Pancreas (tissue), 10 donors: ENCODE data around the gene TIMM22. TPM values are rescaled to one million over a fixed set of nuclear protein-coding genes. Genes with fewer than 3 reads are reported as not detected.

ENCODE experiments used
- ATAC-seq, 4 donors: fragments of 200-7000 bp; cut with Tn5 transposase; one replicate each; pipeline versions ENCODE4 v1.8.0 to v1.9.1; 2020; ENCODE audit warnings: mild to moderate bottlenecking in 4 of 4, moderate library complexity in 4 of 4
- DNase-seq, 6 donors: peaks; one replicate each; pipeline ENCODE4 v3.0.0-alpha.2; 2020
- FAIRE-seq: peaks from 2 replicates; lab custom pipeline; 2012; peaks lifted over from hg19 to GRCh38; lab: Jason Lieb, UNC
- H3K27ac ChIP-seq, 4 donors: fragments of 200-600 bp; sonication (generic); 1 replicate in 3 of 4; 2 replicates in 1 of 4; pipeline versions ENCODE4 v1.5.0 to v1.8.0; 2020
- H3K27me3 ChIP-seq, 4 donors: fragments of 200-600 bp; one replicate each; pipeline ENCODE4 v1.8.0; 2021
- H3K36me3 ChIP-seq, 3 donors: fragments of 200-600 bp; sonication (generic) in 1 of 3; one replicate each; pipeline versions ENCODE4 v1.5.0 to v1.8.0; 2020 to 2021
- H3K4me1 ChIP-seq, 3 donors: fragments of 200-600 bp; one replicate each; pipeline ENCODE4 v1.8.0; 2021
- H3K4me3 ChIP-seq, 4 donors: fragments of 200-600 bp; sonication (generic) in 2 of 4; one replicate each; pipeline versions ENCODE4 v1.5.0 to v1.8.0; 2020 to 2021
- H3K9me3 ChIP-seq, 4 donors: fragments of 200-600 bp; one replicate each; pipeline ENCODE4 v1.8.0; 2021
- WGBS, 2 donors: extraction: QIAGEN DNeasy Blood & Tissue Kit; methylation state at CpG; one replicate each; pipeline ENCODE4 v1.1.7; 2013; 5-methylcytosine and 5-hydroxymethylcytosine counted together
- intact Hi-C, 3 donors: fragments of 100-400 bp; cut with DNase I; formaldehyde crosslinking; loops; one replicate each; pipeline versions ENCODE4 v1.11.1 to v1.14.2; 2022
- polyA plus RNA-seq, 2 donors: library from polyadenylated mRNA; stranded (reverse); fragments of 200-250 nt; gene quantifications; one replicate each; pipeline ENCODE4 v1.2.3, GENCODE V29; 2013
- total RNA-seq, 6 donors: library from RNA; stranded (reverse); fragmentation: NEBNext Ultra II Directional in 4 of 6; extraction: Animal tissue kit (Norgen Biotek cat#: 25700) in 4 of 6; gene quantifications; one replicate each; pipeline versions ENCODE4 v1.2.1 to v1.2.4, GENCODE V29; 2021 to 2023
- TF ChIP-seq, protein P1 (sequence below), 4 donors: fragments of 200-600 bp; sonication (generic) in 3 of 4; IDR thresholded peaks; one replicate each; pipeline versions ENCODE4 v1.5.0 to v1.8.0; 2021; ENCODE audit warnings: antibody characterized with exemption in 4 of 4
- donor health status: healthy with polysubstance abuse.
- donor health status: DM: no; HTN: no; CAD: no; lungs with moderate emphysema.
- donor health status: DM: no; HTN: no; CAD: no.
- donor health status: control.
- donor health status: control.
- donor health status: Bipolar disorder and iron deficiency.
- donor health status: DM: yes; HTN: yes; CAD: no.
- donor health status: DM: no; HTN: no; CAD: no.
- donor health status: DM: no; HTN: no; CAD: no.
- donor health status: DM: yes; HTN: yes; CAD: no.

TIMM22 gene
- total and polyA plus RNA-seq, 8 donors, result 3.1 to 6.5 (median 4.6) TPM

DNA sequence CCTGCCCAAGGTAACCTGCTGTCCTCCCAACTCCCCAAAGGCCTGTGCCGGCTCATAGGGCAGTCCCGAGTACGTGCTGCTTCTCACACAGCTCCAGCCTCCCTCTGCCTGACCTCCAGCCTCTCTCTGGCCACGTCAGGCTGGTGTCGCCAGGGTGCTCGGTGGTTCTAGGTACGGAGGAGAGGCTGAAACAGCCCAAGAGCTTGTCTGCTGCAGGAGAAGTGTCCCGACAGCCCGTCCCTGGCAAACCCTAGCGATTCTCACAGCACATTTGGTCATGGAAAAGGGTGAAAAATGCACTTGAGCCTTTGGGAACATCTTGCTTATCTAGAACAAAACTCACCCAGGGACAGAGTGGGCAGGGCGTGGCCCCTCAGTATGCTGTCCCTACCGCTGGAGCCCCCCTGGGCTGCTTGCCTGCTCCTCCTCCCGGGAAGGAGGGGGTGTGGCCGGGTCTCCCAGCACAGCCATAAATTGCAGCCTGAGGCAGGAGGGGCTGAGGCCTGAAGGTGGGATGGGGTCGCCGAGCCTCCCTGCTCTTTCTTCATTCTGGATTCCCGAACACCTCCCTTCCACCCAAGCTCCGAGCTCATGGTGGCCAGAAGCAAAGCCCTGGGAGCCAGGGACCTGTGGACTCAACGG, 40.4 kb downstream of the TIMM22 start:
- Histone ChIP-seq H3K4me3 (no peak overlapping the region), H3K27me3 (no peaks in the 10 kb centered on the region), H3K27ac (no peak overlapping the region), H3K9me3 (no peaks in the 10 kb centered on the region), H3K4me1 (no peaks in the 10 kb centered on the region), H3K36me3 (no peaks in the 10 kb centered on the region)
- WGBS, 2 donors, result 69 to 86% methylated on average over 17 to 19 of the region's 19 CpGs
- ATAC-seq (no peak), DNase-seq (no peak), FAIRE-seq (no peak)
- intact Hi-C loops, result no loop called here
- TF ChIP-seq, protein P1, sequence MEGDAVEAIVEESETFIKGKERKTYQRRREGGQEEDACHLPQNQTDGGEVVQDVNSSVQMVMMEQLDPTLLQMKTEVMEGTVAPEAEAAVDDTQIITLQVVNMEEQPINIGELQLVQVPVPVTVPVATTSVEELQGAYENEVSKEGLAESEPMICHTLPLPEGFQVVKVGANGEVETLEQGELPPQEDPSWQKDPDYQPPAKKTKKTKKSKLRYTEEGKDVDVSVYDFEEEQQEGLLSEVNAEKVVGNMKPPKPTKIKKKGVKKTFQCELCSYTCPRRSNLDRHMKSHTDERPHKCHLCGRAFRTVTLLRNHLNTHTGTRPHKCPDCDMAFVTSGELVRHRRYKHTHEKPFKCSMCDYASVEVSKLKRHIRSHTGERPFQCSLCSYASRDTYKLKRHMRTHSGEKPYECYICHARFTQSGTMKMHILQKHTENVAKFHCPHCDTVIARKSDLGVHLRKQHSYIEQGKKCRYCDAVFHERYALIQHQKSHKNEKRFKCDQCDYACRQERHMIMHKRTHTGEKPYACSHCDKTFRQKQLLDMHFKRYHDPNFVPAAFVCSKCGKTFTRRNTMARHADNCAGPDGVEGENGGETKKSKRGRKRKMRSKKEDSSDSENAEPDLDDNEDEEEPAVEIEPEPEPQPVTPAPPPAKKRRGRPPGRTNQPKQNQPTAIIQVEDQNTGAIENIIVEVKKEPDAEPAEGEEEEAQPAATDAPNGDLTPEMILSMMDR (IDR thresholded peaks at IDR 0.05), result no peak

DNA sequence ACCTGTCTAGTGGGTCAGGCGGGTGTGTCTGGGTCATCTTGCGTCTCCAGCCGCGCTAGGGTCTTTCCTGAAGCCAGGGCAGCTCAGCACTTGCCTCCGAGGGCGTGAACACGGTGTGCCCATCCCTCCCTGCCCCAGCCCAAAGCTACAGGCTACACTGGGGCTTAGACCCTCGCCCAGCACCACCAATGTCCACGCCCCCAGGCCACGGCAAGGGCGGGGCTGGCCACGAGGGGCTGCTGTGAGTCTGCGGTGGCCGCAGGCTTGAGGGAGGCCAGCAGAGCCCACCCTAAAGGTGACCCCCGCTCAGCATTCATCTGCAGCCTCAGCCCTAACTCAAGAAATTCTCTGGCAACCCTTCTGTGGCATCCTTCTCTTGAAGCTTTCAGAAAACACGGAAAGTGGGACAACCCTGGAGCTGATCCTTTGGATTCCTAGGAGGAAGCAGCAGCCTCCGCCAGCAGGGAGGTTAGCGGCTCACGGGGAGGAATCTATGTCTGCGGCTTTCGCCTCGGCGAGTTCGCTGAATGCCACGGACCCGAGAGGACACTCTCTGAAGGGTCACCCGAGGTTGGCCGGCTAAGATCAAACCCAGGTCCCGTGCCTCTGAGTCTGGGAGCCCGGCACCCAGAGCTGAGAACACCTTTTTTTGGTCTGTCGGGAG, 41.7 kb downstream of the TIMM22 start:
- no peaks in the 10 kb centered on the region for H3K36me3 ChIP-seq
- FAIRE-seq (no peak), DNase-seq (peak in 2 of 6 donors; percentile 16 to 41), ATAC-seq (peak in 1 of 4 donors; percentile 4)
- no peaks in the 10 kb centered on the region for H3K9me3 ChIP-seq
- intact Hi-C loops, result no loop called here
- no peaks in the 10 kb centered on the region for H3K27me3 ChIP-seq
- H3K4me1 ChIP-seq, result no peaks in the 10 kb centered on the region
- peak overlapping the region in 2 of 4 donors; percentile 15 to 70 for H3K27ac ChIP-seq
- no peak overlapping the region for H3K4me3 ChIP-seq
- WGBS, 2 donors, result 72 to 84% methylated on average over 31 of the region's 31 CpGs
- TF ChIP-seq, protein P1 (IDR thresholded peaks at IDR 0.05), result no peak

DNA sequence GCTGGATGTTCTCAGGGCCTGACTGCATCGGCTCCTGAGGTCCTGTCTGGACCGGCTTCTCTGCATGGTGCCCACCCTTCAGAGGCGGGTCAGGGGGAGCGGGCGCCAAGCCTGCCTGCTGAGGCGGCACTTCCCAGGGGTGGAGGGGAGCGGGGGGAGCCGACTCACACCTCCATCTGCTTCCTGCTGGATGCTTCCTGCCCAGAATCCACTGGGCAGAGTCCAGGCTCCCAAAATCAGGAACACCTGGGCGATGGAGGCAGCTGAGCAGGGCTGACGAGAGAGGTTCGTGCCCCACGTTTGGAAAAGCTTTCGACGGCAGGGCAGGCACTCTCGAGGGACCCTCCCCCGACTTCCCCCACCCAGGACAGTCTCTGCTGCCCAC, 42.2 kb downstream of the TIMM22 start:
- DNase-seq (peak in 1 of 6 donors; percentile 17), FAIRE-seq (no peak), ATAC-seq (peak in 1 of 4 donors; percentile 8)
- no peaks in the 10 kb centered on the region for H3K9me3 ChIP-seq
- WGBS, 2 donors, result 61 to 75% methylated on average over 16 of the region's 16 CpGs
- TF ChIP-seq, protein P1 (IDR thresholded peaks at IDR 0.05), result no peak
- H3K4me1 ChIP-seq, result no peaks in the 10 kb centered on the region
- no peaks in the 10 kb centered on the region for H3K36me3 ChIP-seq
- intact Hi-C loops, result no loop called here
- peak overlapping the region in 3 of 4 donors; percentile 15 to 70 (median 33) for H3K27ac ChIP-seq
- H3K4me3 ChIP-seq, result no peak overlapping the region
- H3K27me3 ChIP-seq, result no peaks in the 10 kb centered on the region

DNA sequence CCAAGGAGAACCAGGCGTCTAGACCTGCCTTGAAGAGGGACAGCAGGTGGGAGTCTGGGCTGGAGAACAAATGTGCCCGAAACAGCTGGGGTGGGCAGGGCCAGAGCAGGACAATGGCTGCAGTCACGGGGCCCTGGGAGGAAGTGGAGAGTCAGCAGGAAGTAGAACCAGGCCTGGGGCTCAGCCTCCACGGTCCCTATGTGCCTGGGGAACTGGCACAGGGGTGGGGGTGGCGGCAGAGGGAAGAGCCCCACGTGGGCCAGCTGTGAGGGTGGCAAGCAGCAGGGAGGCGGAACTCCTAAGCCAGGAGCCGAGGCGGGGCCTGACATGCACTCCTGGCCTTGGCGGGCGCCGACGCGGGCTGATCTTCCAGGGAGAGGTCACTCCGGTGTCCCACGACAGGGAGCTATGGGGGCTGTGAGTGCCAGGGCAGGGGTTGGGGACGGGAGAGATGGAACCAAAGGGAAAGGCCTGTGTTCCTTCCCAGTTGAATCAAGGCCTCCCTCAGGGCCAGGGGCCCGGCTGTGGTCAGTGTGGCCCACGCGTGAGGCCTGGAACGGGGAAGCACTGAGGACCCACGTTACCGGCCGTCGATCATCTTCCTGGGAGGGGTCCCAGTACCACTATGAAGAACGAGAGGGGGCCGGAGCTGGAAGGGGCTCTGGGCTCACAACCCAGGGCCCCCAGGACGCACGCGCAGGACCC, 42.7 kb downstream of the TIMM22 start:
- peak; percentile 61 to 84 (median 80) for ATAC-seq
- no peaks in the 10 kb centered on the region for H3K36me3 ChIP-seq
- FAIRE-seq, result no peak
- TF ChIP-seq, protein P1 (IDR thresholded peaks at IDR 0.05), result no peak
- H3K27ac ChIP-seq, result peak overlapping the region in 3 of 4 donors; percentile 15 to 70 (median 33)
- no peaks in the 10 kb centered on the region for H3K4me1 ChIP-seq
- H3K27me3 ChIP-seq, result no peaks in the 10 kb centered on the region
- peak in 4 of 6 donors; percentile 34 to 74 (median 51) for DNase-seq
- intact Hi-C loops, result no loop called here
- 70 to 79% methylated on average over 26 to 30 of the region's 30 CpGs for WGBS, 2 donors
- no peaks in the 10 kb centered on the region for H3K9me3 ChIP-seq
- H3K4me3 ChIP-seq, result no peak overlapping the region
